Superior temporal gyrus (tissue), 1 donor: ENCODE data around the gene YBX2.
A peak's percentile ranks its signal among the peaks of the same experiment; 100 is the strongest.

Experiments
- DNase-seq: peaks from one replicate; pipeline ENCODE4 v3.0.0-alpha.2; 2016; ENCODE audit errors: extremely low spot score

The YBX2 gene

DNA sequence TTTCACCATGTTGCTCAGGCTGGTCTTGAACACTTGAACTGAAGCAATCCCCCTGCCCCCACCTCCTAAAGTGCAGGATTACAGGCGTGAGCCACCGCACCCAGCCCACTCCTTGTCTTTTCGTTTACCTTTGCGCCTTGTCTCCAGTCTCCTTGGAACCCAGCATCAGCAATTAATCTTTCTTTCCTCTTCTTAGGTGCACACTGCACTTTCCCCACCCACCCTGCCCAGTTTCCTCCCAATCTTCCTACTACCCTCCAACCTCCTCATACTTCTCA lies 30.7 kb downstream of the YBX2 start:
- DNase-seq = no peak

DNA sequence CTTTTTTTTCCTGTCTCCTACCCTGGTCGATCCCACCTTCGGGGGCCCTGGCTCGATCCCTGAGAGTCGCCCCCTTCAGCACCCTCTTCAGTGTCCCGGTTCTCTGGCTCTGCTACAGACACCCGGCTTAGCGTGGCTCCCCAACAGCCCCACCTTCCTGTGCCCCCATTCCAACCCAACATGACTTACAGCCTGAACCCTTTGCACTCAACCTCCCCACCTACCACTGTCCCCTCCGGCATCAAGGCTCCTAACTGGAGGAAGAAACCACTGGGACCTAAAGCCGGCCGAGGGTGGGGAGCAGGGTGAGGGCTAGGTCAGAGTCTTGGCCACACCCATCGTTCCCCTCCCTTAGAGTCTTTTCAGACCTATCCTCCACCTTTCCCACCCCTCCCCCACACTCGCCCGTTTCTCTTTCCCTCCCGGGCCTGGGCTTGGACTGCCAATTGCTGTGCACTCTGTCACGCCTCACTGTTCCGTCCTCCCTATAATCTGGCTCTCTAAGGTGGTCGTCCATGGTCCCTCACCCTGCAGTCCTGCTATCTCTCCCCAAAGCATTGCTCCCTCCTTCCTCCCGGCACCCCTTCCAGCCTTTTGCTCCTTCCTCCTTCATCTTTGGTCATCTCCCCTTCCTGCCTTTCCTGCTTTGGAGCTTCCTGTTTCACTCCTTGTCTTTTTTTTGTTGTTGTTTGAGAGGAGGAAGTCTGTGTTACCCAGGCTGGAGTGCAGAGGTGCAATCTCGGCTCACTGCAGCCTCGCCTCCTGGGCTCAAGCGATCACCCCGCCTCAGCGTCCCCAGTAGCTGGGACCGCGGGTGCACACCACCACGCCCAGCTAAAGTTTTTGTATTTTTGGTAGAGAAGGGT lies 31.3 kb downstream of the YBX2 start:
- DNase-seq = no peak

DNA sequence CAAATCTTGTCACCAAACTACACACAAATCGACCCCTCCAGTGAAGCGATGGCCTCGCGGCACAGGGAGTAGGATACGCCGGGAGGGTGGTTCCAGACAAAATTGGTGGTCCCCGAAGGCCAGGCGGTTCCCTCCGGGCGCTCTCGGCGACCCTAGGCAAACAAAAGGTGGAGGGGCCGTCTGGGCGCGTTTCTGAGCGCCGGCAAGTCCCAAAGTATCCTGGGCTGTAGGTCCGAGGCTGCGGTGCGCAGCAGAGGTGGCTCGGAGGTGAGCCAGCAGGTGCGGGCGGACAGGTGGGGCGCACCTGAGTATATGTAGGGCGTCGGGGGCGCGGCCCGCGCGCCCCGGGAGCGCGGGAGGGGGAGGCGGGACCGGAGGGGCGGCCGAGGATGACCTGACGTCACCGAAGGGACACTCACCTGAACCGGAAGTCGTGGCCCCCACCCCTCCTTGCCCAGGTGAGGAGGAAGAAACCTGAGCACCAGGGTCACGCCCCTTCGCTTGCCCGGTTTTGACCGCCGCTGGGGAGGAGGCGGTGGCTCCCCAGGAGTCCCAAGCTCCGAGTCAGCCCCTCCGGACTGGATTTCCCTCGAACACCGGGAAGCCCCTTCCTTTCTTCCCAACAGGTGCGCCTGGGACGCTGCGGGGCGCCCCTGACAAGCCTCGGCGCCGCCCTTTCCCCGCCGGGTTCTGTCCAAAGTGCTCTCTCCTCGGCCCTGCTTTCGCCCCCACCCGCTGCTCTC lies 32.1 kb downstream of the YBX2 start, which contains the start of gene CLDN7:
CLDN7 (minus strand) TSS at position 287 of the 743 bp plus-strand sequence. CDS start 435 bp downstream, outside the sequence.
- no peak for DNase-seq

DNA sequence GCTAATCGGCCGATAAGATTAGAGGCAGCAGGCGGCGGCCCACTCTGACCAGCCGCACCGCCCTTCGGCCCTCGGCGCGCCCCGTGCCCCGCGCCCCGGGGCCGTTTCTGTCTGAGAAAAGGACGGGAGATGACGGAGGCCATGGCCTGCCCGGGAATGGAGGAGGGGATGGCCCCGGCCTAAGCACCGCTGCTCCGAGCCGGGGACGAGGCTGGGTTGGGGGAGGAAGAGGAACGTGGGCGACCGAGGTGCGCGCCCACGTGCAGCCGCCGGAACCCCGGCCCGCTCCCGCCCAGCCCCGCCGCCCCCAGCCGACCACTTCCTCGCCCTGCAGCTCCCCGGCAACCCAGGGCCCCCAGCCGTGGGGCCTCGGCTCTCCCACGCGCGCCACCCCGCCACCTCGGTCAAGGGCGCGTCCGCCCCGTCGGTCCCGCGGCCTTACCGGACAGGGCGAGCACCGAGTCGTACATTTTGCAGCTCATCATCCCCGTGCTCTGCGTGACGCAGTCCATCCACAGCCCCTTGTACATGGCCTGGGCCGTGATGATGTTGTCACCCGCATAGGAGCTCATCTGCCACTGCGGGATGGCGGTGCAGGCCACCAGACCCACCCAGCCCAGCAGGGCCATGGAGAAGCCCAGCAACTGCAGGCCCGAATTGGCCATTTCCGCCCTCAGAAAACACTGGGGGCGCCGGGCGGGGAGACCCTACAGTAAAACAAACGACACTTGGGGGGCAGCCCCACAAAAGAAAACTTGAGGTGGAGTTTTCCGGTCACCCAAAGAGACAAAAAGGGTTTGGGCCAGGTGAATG lies 32.9 kb downstream of the YBX2 start:
- no peak for DNase-seq

DNA sequence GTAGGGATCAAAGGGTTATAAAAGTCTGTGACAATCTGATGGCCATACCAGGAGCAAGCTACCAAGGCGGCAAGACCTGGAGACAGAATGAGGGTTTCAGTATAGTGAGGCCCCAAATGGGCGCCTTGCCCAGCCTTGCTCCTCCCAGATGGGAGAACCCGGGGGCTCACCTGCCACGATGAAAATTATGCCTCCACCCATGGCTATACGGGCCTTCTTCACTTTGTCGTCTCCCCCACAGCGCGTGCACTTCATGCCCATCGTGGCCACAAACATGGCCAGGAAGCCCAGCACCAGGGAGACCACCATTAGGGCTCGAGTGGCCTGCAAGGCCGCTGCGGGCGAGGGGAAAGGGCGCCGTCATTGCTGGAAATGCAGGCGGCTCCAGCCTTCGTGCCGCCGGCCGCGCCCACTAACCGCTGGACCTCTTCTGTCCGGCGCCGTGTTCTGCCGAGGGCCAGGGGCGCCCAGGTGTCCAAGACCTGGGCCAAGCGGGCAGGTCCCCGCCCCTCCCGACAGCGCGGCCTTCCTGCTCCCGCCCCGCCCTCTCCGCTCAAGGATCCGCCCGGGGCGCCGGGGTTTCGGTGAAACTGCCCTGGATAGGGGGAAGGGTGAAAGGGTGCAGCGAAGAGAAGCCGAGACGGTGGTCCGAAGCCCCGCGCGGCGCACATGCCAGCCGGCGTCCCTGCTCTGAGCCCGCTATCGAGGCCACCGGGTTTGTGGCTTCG lies 33.6 kb downstream of the YBX2 start:
- DNase-seq = no peak

DNA sequence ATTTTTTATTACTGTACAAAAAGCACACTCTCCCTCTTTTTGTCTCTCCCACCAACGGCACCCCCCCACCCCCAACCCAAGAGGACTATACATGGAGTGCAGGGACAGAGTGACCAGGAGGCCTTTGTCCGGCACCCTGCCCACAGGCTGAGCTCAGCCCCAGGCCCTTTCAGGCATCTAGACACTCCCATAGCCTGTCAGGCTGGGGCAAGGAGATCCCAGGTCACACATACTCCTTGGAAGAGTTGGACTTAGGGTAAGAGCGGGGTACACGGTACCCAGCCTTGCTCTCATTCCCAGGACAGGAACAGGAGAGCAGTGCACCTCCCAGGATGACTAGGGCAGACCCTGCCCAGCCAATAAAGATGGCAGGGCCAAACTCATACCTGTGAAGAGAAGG lies 34.3 kb downstream of the YBX2 start:
- DNase-seq = no peak

DNA sequence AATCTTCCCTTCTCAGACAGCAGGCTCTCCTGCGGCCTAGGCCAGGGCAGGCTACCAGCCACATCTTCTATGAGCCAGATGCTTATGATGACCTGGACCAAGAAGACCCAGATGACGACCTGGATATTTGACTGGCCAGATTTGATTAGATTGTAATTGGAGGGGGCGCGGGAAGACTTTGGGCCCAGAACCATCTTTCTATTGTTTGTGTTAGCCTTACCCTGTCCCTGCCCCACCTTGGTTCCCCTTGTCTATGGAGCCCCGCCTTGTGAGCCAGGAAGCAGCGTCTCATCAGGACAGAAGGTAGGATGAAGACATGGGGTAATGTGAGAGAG lies 34.9 kb downstream of the YBX2 start:
- DNase-seq = no peak

DNA sequence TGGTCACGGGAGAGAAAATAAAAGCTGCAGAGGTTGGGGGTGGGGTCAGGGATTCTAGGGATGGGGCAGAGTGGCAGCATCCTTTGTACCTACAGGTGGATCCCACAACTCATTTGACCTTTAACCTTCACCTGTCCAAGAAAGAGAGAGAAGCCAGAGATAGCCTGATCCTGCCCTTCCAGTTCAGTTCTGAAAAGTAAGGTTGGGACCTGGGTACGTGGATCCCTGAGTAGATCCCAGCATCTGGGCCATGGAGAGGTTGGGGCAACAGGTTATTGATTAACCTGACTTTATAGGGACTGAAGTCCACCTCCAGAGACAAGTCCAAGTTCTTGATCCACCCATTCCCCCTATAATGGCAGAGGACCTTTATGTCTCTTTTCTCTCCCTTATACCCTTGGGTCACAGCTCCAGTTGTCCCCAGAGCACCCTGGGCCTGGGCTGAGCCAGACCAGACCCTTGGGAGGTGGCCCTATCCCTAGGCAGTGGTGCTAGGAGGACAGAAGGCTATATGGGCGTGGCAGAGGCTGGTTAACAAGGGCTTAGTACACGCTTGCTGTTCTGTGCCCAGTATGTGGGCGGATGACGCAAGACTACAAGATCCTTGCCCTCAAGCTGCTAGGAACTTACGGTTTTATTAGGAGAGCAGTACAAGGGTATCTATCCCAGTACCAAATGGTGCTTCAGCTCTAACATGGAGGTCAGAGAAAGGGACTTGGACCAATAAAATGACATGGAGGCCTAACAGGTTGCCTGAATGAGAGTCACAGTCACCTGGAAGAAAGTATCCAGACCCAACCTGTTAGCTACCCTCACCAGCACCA lies 35.5 kb downstream of the YBX2 start:
- DNase-seq = no peak

DNA sequence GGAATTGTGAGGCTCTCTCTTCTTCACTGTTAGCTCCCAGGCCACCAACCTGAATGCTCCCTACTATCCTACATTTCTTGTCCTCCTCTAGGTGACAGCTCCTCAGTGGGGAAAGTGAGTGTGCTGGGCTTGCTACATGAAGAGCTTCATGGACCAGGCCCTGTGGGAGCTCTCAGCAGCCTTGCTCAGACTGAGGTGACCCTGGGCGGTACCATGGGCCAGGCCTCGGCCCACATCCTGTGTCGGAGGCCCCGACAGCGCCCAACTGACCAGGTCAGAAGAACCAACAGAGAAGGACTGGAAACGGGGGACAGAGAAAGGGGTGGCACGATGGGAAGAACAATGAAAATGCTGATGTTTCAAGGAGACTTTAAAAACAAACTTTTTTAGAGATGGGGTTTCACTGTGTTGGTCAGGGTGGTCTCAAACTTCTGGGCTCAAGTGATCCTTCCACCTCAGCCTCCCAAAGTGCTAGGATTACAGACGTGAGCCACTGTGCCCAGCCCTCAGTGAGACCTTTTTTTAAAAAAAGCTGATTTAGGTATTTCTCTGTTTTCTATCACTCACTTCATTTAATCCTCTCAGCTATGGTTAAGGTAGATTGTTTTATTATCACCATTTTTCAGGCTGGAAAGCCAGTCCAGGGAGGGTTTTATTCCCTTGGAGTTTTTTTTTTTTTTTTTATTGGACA lies 37.5 kb downstream of the YBX2 start:
- DNase-seq = no peak

DNA sequence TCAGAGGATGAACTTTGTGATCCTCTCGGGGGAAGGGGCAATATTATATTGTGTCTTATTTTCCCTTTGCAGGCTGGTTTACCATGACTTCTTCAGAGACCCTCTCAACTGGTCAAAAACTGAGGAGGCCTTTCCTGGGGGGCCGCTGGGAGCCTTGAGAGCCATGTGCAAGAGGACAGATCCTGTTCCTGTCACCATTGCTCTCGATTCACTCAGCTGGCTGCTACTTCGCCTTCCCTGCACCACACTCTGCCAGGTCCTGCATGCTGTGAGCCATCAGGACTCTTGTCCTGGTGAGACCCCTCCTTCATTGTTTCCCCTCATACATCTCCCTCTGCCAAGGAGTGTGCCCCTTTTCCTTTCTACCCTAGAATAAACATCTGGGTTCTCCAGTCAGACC lies 39.9 kb downstream of the YBX2 start:
- no peak for DNase-seq

DNA sequence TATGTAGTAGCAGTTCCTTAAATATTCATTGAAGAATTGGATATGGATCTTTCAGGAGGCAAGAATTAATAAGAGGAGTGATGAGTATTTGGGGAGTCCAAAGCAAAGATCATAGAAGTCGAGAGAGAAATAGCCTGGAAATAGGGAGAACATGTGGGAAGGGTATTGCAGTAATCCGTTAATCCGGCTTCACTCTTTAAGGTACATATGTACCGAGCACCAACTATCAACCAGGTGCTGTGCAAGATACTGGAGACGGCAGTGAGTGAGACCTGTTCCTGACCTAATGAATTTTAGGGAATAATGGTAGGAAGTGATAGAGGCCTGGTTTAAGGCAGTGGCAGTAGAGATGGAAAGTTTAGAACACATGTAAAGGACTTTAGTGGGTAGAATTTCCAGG lies 41.4 kb downstream of the YBX2 start:
- no peak for DNase-seq

DNA sequence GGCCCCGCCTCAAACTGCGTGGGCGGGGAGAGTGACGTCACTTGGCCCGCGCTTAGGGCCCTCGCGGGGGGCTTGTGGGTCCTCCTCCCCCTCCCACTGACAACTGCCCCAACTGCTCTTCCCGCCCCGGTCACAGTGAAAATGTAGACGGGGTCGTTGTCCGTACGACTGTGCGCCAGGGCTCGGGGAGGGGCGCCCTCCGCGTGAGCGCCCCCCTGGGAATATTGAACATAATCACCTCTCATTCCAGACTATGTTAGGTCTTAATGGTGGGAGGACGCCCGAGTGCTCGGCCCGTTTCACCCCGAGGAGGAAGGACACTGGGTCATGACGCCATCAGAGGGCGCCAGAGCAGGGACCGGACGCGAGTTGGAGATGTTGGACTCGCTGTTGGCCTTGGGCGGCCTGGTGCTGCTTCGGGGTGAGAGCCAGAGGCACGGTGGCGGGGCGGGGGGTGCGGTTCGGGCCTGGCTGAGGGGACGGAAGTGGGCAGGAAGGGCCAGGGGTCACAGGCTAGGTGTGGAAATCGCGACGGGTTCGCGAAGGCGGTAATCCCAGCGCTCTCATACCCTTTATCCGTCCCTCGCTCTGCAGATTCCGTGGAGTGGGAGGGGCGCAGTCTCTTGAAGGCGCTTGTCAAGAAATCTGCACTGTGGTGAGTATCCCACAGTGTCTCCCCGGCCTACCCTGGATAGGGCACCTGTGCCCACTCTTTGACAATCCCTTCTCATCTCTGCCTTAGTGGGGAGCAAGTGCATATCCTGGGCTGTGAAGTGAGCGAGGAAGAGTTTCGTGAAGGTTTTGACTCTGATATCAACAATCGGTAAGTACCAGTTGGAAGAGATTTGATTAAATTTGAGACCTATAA lies 42.0 kb downstream of the YBX2 start, which contains the start of gene ELP5:
ELP5 (plus strand) TSS at position 40 of the 868 bp plus-strand sequence; CDS start at position 376, 336 bp downstream.
- peak; percentile 88 for DNase-seq

DNA sequence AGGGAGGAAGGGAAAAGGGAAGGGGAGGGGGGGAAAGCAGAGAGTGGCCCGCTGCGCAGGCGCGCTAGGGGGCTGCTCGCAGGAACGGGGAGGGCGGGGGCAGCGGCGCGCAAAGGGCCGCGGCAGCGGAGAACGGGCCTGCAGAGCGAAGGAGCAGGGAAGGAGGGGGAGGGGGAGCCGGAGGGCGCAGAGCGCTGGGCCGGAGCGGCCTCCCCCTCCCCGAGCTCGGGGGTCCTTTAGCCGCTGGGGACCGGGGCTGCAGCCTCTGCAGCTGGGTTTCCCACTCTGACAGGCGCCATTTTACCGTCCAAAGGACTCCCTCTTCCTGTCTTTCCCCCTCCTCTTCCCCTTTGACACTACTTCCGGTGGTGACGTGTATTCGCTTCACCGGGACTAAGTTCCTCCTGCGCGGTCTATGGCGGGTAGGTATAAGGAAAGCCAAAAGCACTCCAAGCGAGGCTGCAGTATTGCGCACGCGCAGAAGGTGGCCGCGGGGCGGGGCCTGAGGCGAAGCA lies 42.7 kb downstream of the YBX2 start, which contains the start of gene CTDNEP1:
CTDNEP1 (minus strand) TSS at position 74 of the 515 bp plus-strand sequence. CDS start 438 bp downstream, outside the sequence.
- peak; percentile 99 for DNase-seq

DNA sequence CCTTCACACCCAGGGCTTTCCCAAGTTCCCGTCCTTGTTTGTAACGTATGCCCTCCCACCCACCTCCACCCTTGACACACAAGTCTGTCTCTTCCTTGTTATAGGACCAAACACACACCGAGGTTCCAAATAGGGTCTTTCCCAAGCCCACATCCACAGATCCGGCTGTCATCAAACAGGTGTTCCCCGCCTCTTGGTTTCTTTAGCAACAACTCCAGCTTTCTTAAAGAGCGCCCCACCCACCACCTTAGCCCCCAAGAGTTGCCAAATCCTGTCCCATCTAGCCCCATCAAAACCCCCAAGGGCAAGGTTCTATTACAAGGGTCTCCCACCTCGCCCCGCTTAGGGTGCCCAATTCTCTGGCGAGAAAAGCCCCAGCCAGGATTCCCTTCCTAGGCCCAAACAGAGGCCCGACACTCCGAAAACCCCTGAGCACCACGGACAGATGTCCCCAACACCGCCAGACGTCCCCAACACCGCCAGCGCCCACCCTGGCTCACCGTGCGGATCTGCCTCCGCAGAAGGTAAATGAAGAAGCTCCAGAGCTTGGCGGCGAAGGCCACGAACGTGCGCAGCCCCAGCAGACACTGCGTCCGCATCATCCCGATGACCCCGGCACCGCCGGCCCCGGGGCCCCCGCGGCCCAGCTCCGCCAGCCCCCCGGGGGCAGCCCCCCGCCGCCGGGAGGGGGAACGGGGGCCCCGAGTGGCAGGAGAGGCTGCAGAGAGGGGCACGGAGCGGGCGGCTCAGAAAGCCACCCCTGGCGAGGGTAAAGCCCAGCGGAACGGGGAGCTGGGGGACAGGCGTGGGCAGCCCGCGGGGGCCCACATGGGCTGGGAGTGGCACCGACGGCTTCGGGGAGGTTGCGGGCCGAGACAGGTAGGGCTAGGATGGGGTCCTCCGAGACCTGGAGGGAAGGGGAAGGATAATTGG lies 43.5 kb downstream of the YBX2 start:
- DNase-seq = no peak

DNA sequence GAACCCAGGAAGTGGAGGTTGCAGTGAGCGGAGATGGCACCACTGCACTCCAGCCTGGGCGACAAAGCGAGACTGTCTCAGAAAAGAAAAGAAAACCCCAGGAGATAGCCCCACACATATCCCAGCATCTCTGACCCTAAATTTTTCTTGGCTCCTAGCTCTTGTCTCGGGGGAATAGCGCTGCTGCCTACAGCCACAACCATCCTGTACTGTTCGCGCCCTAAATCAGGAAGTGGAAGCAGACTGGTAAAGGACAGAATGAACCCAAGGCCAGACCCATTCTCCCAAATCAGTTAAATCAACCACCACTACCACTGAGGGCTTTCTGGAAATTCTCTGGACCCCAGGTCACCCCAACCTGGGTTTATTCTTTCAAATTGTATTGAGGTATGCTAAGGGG lies 44.6 kb downstream of the YBX2 start:
- no peak for DNase-seq

DNA sequence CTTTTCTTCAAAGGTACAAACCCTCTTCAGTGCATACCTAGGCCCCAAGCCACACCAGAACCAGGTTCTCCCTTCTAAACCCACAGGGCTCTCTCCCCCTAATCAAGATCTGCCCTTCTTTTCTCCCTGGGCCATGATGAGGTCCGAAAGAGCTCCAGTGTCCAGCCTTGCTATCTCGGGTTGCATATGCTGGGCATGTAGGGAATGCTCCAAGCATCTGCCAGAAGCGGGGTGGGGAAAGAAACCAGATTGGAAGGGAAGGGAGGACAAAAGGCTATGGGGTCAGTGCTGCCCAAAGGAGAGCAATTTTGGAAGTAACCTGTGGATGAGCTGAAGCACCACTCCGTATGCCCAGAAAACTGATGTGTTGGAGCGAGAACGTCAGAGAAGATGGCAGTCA lies 45.2 kb downstream of the YBX2 start:
- DNase-seq = no peak

DNA sequence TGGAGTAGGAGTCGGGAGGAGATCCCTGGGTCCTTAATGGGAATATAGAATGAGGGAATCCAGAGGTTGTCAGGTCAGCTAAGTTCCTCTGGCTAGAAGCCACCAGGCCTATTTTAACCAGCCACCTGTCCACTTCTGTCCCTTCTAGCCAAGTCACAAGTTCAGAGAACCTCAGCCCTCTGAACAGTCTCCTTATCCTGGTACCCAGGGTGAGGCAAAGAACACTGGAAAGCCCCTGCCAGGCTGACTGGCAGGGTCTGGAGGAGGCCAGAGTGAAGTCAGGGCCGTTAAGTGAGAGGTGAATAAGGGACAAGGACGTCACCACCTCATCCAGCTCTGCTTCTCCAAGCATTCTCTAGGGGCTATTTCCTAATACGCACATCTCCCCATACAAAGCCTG lies 45.6 kb downstream of the YBX2 start:
- DNase-seq = no peak

DNA sequence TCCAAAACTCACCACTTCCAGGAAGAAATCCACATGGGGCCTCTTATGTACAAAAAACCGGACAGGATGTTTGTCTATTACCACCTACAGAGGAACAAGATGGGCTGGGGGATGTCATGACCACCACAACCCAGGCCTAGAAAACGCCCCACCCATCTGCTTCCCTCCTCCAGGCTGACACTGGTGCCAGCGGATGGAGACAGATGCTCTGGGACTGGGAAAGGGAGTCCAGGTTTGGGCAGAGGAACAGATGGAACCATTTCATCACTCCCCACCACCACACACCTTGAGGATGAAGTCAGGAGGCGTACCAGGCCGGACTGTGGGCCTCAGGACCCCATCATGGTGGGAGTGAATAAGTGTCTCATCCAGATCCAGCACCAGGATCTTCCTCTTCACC lies 47.7 kb downstream of the YBX2 start:
- no peak for DNase-seq
